GM21825 (cell line): ENCODE data around the gene SPEM2.

Experiments
- ATAC-seq: cut with Tn5 transposase; IDR thresholded peaks from one replicate; pipeline ENCODE4 v1.9.1; 2021; ENCODE audit warnings: mild to moderate bottlenecking, moderate library complexity; ENCODE audit not compliant: unreplicated experiment

Gene SPEM2

DNA sequence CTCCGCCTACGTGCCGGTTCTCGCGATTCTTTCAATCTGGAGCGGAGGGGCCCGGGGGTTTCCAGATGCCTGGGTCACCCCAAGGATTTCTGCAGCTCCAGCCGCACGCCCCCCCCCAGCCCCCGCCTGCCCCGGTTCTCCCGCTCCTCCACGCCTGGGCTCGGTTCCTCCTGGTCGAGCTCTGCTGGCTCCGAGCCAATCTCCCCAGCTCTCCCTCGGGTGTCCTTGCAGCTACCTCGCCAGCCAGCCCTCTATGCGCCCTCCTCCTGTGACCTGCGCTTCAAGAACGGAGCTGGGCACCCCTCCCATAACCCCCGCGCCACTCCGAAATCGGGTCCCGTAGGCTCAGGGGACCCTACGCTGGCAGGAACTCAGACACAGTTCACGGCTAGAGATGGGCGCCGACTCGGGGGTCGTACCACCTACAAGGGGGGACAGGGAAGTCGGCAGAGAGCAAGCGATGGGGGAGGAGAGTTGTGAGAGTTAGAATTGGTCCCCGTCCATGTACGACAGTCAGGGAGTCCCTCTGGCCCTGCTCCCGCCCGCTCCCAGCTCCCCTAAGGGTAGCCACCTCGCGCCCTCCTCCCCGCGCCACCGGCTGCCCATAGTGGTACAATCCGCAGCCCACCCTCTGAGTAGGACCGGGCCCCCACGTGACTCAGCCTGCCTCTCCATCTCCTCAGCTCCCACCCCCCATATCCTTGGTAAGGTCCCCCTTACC is 14.9 kb downstream of the SPEM2 start:
- ATAC-seq, result no peak

DNA sequence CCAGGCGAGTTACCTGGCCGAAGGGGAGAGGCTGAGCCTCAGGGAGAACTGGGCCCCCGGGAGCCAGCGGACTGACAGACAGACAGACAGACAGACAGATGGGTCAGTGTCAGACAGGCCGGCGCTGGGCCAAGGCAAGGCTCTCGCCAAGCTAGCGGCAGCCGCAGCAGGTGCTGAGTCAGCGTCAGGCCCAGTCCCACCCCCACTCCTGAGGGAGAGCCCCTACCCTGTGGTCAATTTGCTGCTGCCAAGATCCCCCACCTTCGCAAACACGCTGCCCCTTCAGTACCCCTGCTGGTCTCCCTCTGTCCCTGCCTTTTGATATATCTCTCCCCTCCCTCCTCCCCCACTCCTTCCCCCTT is 15.4 kb downstream of the SPEM2 start:
- no peak for ATAC-seq

DNA sequence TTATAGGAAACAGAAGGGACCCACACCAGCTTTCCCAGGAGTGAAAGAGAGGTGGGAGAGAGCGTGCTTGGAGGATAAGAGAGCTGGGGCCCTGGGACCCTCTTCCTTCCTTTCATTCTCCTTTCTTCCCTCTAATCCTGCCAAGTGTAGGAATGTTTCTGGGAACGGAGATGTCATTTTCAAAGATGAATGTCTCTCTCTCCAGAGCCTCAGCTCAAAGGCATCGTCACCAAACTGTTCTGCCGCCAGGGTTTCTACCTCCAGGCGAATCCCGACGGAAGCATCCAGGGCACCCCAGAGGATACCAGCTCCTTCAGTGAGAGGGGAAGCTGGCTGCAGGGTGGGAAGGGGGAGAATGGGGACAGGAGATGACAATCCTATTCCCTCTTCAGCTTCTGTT is 15.8 kb downstream of the SPEM2 start:
- ATAC-seq, result no peak

GRCh38 chr17:7442142-7442541 is 16.7 kb downstream of the SPEM2 start:
- ATAC-seq, result no peak

- no peak for ATAC-seq
These were observed 18.4 kb downstream of the SPEM2 start for GRCh38 chr17:7443499-7444485.

- peak; percentile 52 for ATAC-seq
These were observed 19.5 kb downstream of the SPEM2 start, which contains the start of gene CHRNB1 for GRCh38 chr17:7444682-7445618. CHRNB1 (plus strand) TSS chr17:7445061; CDS start chr17:7445128, 67 bp downstream.

- no peak for ATAC-seq
These were observed 20.2 kb downstream of the SPEM2 start for GRCh38 chr17:7445619-7445968.

GRCh38 chr17:7448461-7448860 is 23.0 kb downstream of the SPEM2 start:
- ATAC-seq, result no peak

GRCh38 chr17:7459961-7460545 is 34.6 kb downstream of the SPEM2 start:
- ATAC-seq, result no peak

DNA sequence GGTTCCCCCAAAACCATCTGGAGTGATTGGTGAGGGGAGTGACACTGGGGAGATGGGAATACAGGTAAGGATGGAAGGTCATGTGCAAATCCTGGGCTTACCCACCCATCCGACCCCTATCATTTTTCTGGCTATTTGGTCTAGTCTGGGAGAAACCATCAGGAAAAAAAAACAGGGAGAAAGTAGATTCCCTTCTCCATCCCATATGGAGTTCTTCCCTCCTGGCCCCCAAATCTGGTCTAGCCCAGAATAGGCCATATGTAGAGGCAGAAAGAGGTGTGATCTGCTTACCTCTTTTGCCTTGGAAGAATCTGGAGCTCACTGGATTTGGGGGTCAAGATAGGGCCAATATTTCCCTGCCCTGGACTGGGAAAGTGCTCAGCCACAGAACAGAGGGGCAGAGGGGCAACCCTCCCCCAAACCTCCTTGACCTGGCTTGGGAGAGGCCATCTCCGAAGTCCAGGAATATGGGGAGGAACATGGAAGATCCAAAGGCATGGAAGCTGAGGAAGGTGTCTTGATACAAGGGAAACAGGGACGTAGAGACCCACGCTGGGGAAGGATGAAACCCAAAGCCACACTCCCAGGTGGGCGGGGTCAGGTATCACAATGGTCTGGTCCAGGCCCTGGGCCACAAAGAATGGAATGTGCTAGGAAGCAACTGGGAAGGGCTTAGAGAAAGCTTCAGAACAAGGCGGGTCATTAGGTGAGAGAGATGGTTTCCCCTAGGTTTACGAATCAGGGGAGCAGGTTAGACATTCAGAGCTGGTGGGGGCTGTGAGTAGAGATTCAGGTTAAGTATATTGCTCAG is 35.6 kb downstream of the SPEM2 start:
- no peak for ATAC-seq

DNA sequence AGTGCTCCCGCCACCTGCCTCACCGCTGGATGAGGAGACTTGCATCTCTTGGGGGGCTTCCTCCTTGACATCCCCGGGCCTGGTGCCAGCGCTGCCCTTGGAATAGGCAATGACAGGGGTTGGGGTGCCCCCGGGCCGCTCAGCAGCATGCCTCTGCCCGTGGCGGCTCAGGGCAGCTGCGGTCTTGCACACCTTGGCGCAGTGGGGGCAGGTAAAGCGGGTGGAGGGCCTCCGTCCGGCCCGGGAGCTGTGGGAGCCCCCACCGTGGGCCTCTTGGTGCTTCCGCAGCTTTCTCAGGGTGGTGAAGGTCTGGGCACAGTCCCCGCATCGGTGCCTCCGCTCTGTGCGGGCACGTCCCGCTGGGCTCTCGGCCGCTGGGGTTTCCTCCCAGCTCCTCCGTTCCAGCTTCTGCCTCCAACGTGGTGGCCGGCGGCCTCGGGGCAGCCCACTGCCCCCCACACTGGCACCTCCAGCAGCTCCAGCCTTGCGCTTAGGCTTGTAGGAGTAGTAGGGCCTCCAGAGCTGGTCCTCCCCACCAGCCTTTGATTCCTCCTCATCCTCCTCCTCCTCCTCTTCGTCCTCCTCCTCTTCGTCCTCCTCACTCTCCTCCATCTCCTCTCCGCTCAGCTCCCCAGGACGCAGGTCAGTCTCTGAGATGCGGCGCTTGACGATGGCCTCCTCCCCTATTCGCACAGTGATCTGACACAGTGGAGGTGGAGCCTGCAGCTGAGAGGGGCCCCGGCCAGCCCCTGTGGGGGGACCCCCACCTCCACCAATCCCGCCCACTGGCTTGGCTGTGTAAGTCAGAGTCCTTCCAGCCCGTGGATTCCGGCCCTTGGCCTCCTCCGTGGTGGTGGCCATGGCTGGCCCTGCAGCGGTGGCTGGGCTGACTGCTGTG is 37.3 kb downstream of the SPEM2 start:
- ATAC-seq, result no peak

GRCh38 chr17:7463372-7463846 is 38.0 kb downstream of the SPEM2 start:
- ATAC-seq, result no peak

GRCh38 chr17:7464081-7464480 is 38.7 kb downstream of the SPEM2 start:
- ATAC-seq, result no peak

DNA sequence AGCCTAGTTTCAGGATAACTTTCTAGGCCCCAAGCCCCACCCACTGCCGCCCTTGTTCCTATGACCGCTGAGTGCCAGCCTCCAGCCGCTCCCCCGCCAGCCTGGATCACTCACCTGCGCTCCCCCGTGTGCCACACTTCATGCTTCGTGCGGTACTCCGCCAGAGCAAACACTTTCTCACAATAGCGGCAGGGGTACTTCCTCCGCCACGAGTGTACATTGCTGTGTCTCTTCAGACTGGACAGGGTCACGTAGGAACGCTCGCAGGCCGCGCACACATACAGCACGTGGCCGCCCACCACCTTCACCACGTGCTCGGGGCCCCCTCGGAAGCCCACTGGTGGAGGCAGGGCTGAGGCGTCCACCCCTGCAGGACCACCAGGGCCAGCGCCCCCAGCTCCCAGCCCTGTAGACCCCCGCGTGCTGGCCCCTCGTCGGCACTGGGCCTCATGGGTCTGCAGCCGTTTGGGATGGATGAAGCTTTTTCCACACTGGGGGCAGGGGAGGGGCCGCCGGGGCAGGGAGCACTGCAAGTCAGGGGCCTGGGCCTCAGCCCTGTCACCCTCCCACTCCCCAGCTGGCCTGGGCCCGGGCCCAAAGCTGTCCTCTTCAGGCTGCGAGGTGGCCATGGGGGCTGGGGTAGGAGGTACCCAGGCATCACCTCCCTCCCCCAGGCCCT is 40.3 kb downstream of the SPEM2 start:
- no peak for ATAC-seq

- ATAC-seq, result no peak
These were observed 40.9 kb downstream of the SPEM2 start for GRCh38 chr17:7466318-7466638.

DNA sequence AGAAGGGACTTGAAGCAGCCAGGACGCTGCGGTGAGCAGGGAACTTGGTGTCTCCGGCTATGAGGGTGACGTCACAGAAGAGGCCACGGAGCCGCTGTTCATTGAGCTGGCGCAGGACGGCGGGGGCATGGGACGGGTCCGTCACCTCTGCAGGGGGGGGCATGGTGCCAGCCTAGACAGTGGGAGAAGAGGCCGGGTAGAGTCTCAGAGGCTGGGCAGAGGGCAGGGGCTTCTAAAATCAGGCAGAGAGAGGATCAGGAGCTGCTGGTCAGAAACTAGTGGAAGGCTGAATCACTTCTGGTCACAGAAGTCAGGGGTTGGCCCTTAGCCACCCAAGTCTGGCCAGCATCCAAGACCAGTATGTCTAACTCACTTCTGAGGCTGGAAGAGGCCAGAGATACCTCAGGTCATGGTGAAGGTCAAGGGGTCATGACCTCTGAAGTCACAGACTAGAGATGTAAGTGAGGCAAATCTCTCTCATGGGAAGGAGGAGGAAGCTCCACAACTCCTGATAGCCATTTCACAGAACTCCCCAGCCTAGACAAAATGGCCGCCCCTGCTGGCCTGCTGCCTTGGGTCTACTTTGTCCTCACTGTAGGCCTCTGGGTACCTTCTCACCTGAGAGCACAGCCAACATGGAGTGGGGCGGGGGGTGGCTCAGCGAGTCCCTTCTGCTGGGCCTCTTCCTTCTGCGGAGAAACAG is 41.4 kb downstream of the SPEM2 start:
- no peak for ATAC-seq

DNA sequence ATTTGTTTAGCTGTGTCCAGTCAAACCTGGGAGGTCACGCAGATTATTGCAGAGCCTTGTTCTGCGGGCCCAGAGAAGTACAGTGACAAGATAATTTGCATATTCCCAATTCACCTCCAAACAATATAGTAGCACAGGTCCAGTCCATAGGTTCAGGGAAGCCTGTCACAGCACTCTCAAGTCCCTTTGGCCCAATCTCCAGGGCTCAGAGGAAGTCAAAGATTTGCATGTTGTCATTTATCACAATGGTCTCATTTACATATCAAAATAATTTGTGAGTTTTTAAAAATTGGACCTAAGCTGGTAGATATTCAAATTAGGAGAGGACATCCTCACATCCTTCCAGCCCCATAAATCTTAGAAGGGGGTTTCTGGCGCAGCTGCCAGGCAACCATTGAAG is 42.1 kb downstream of the SPEM2 start:
- ATAC-seq, result no peak

GRCh38 chr17:7468290-7468689 is 42.9 kb downstream of the SPEM2 start:
- no peak for ATAC-seq
